Activated naive CD8-positive, alpha-beta T cell (primary cell): ENCODE results near the gene CTSL.

Experiments used
- H3K27ac Mint-ChIP-seq: one replicate; pipeline ENCODE4 v1.8.0; 2021; ENCODE audit warnings: mixed read lengths
- H3K27me3 Mint-ChIP-seq: one replicate; pipeline ENCODE4 v1.8.0; 2021; ENCODE audit warnings: mixed read lengths
- H3K36me3 Mint-ChIP-seq: one replicate; pipeline ENCODE4 v1.8.0; 2021; ENCODE audit warnings: mixed read lengths
- H3K4me1 Mint-ChIP-seq: one replicate; pipeline ENCODE4 v1.8.0; 2021; ENCODE audit warnings: low read depth, mixed read lengths
- H3K4me3 Mint-ChIP-seq: one replicate; pipeline ENCODE4 v1.8.0; 2021; ENCODE audit warnings: mild to moderate bottlenecking, mixed read lengths
- H3K9me3 Mint-ChIP-seq: one replicate; pipeline ENCODE4 v1.8.0; 2021; ENCODE audit warnings: low read depth, mixed read lengths

The CTSL gene

GRCh38 chr9:87708986-87709728, 16.8 kb upstream of the CTSL start:
- H3K27me3 Mint-ChIP-seq, result peaks cover 2% of the 10 kb centered on the region
- no peaks in the 10 kb centered on the region for H3K9me3 Mint-ChIP-seq
- peaks cover 33% of the 10 kb centered on the region for H3K4me1 Mint-ChIP-seq
- H3K4me3 Mint-ChIP-seq, result peak overlapping the region; percentile 67
- no peaks in the 10 kb centered on the region for H3K36me3 Mint-ChIP-seq
- peak overlapping the region; percentile 66 for H3K27ac Mint-ChIP-seq

GRCh38 chr9:87710443-87710842, 15.5 kb upstream of the CTSL start:
- H3K4me1 Mint-ChIP-seq, result peaks cover 33% of the 10 kb centered on the region
- peaks cover 2% of the 10 kb centered on the region for H3K27me3 Mint-ChIP-seq
- H3K36me3 Mint-ChIP-seq, result no peaks in the 10 kb centered on the region
- H3K9me3 Mint-ChIP-seq, result no peaks in the 10 kb centered on the region
- H3K27ac Mint-ChIP-seq, result no peak overlapping the region
- H3K4me3 Mint-ChIP-seq, result no peak overlapping the region

- peaks cover 2% of the 10 kb centered on the region for H3K27me3 Mint-ChIP-seq
- no peak overlapping the region for H3K27ac Mint-ChIP-seq
- H3K4me1 Mint-ChIP-seq, result peaks cover 33% of the 10 kb centered on the region
- no peaks in the 10 kb centered on the region for H3K9me3 Mint-ChIP-seq
- H3K36me3 Mint-ChIP-seq, result no peaks in the 10 kb centered on the region
- H3K4me3 Mint-ChIP-seq, result no peak overlapping the region
These were observed 13.8 kb upstream of the CTSL start for GRCh38 chr9:87711857-87712800.

GRCh38 chr9:87712801-87713277, 13.1 kb upstream of the CTSL start:
- Mint-ChIP-seq H3K36me3 (no peaks in the 10 kb centered on the region), H3K9me3 (no peaks in the 10 kb centered on the region), H3K27ac (no peak overlapping the region), H3K4me1 (peaks cover 28% of the 10 kb centered on the region), H3K27me3 (peaks cover 2% of the 10 kb centered on the region), H3K4me3 (no peak overlapping the region)

GRCh38 chr9:87713278-87713987, 12.5 kb upstream of the CTSL start:
- H3K36me3 Mint-ChIP-seq, result no peaks in the 10 kb centered on the region
- no peak overlapping the region for H3K27ac Mint-ChIP-seq

GRCh38 chr9:87713988-87714330, 12.0 kb upstream of the CTSL start:
- H3K4me3 Mint-ChIP-seq, result no peak overlapping the region
- H3K27ac Mint-ChIP-seq, result no peak overlapping the region
- peaks cover 2% of the 10 kb centered on the region for H3K27me3 Mint-ChIP-seq
- H3K4me1 Mint-ChIP-seq, result peaks cover 18% of the 10 kb centered on the region
- H3K9me3 Mint-ChIP-seq, result no peaks in the 10 kb centered on the region
- H3K36me3 Mint-ChIP-seq, result no peaks in the 10 kb centered on the region

More at GRCh38 chr9:87713278-87713987, 12.5 kb upstream of the CTSL start:
- Mint-ChIP-seq H3K9me3 (no peaks in the 10 kb centered on the region), H3K27me3 (peaks cover 2% of the 10 kb centered on the region), H3K4me1 (peaks cover 23% of the 10 kb centered on the region), H3K4me3 (no peak overlapping the region)

- no peak overlapping the region for H3K27ac Mint-ChIP-seq
These were observed 11.1 kb upstream of the CTSL start for GRCh38 chr9:87714819-87715218.

GRCh38 chr9:87716141-87716540, 9.8 kb upstream of the CTSL start:
- Mint-ChIP-seq H3K27ac (no peak overlapping the region), H3K9me3 (no peaks in the 10 kb centered on the region), H3K36me3 (no peaks in the 10 kb centered on the region), H3K27me3 (peaks cover 2% of the 10 kb centered on the region), H3K4me1 (peaks cover 3% of the 10 kb centered on the region), H3K4me3 (no peak overlapping the region)

More at GRCh38 chr9:87714819-87715218, 11.1 kb upstream of the CTSL start:
- Mint-ChIP-seq H3K9me3 (no peaks in the 10 kb centered on the region), H3K4me3 (no peak overlapping the region), H3K4me1 (peaks cover 10% of the 10 kb centered on the region), H3K36me3 (no peaks in the 10 kb centered on the region), H3K27me3 (peaks cover 2% of the 10 kb centered on the region)

GRCh38 chr9:87717456-87717855, 8.5 kb upstream of the CTSL start:
- Mint-ChIP-seq H3K36me3 (no peaks in the 10 kb centered on the region), H3K4me3 (no peak overlapping the region), H3K27ac (no peak overlapping the region), H3K27me3 (peaks cover 2% of the 10 kb centered on the region), H3K4me1 (peaks cover 3% of the 10 kb centered on the region), H3K9me3 (no peaks in the 10 kb centered on the region)

- Mint-ChIP-seq H3K36me3 (no peaks in the 10 kb centered on the region), H3K9me3 (no peaks in the 10 kb centered on the region), H3K4me1 (no peaks in the 10 kb centered on the region), H3K4me3 (no peak overlapping the region), H3K27me3 (no peaks in the 10 kb centered on the region), H3K27ac (no peak overlapping the region)
These were observed 7.7 kb upstream of the CTSL start for GRCh38 chr9:87718231-87718630.

- Mint-ChIP-seq H3K36me3 (no peaks in the 10 kb centered on the region), H3K9me3 (no peaks in the 10 kb centered on the region), H3K4me1 (no peaks in the 10 kb centered on the region), H3K27ac (no peak overlapping the region), H3K4me3 (no peak overlapping the region), H3K27me3 (no peaks in the 10 kb centered on the region)
These were observed 6.9 kb upstream of the CTSL start for GRCh38 chr9:87718852-87719612.

GRCh38 chr9:87720173-87720572, 5.7 kb upstream of the CTSL start:
- H3K27me3 Mint-ChIP-seq, result peaks cover 2% of the 10 kb centered on the region
- H3K9me3 Mint-ChIP-seq, result no peaks in the 10 kb centered on the region
- no peak overlapping the region for H3K27ac Mint-ChIP-seq
- no peaks in the 10 kb centered on the region for H3K36me3 Mint-ChIP-seq
- H3K4me3 Mint-ChIP-seq, result no peak overlapping the region
- H3K4me1 Mint-ChIP-seq, result peaks cover under 1% of the 10 kb centered on the region

GRCh38 chr9:87722393-87723088, 3.4 kb upstream of the CTSL start:
- Mint-ChIP-seq H3K36me3 (no peaks in the 10 kb centered on the region), H3K9me3 (no peaks in the 10 kb centered on the region), H3K4me1 (peaks cover 9% of the 10 kb centered on the region), H3K27ac (no peak overlapping the region), H3K27me3 (peaks cover 2% of the 10 kb centered on the region), H3K4me3 (no peak overlapping the region)
